GM23338 (cell line): Measurements from ENCODE around the gene IER5L. TPM values are rescaled to one million over a fixed set of nuclear protein-coding genes. Genes with fewer than 3 reads are reported as not detected.
A peak's percentile ranks its signal among the peaks of the same experiment; 100 is the strongest.

Experiments used
- ATAC-seq: fragments of 200-7000 bp; cut with Tn5 transposase; 3 replicates; pipeline ENCODE4 v1.9.1; 2020
- DNase-seq: peaks from one replicate; pipeline ENCODE4 v3.0.0-alpha.2; 2015; ENCODE audit warnings: low spot score
- H2AFZ ChIP-seq: fragments of 200-600 bp; sonication (generic); 2 replicates; pipeline ENCODE4 v1.8.0; 2016; ENCODE audit warnings: antibody characterized with exemption, mild to moderate bottlenecking, moderate library complexity
- H3F3A ChIP-seq: fragments of 200-600 bp; sonication (generic); replicated peaks from 2 replicates; pipeline ENCODE4 v1.8.0; 2017; ENCODE audit warnings: antibody characterized with exemption, mixed run types, low read depth
- H3K27ac ChIP-seq: fragments of 200-600 bp; sonication (generic); 2 replicates; pipeline ENCODE4 v1.6.1; 2016; ENCODE audit warnings: low read depth
- H3K27me3 ChIP-seq: fragments of 200-600 bp; sonication (generic); 2 replicates; pipeline ENCODE4 v1.8.0; 2016; ENCODE audit warnings: mild to moderate bottlenecking, mixed run types, moderate library complexity; ENCODE audit not compliant: insufficient read depth
- H3K36me3 ChIP-seq: fragments of 200-600 bp; sonication (generic); 2 replicates; pipeline ENCODE4 v1.8.0; 2016; ENCODE audit warnings: mild to moderate bottlenecking; ENCODE audit not compliant: insufficient read depth
- H3K4me1 ChIP-seq: fragments of 200-600 bp; sonication (generic); 2 replicates; pipeline ENCODE4 v1.8.0; 2016; ENCODE audit warnings: mild to moderate bottlenecking, moderate library complexity; ENCODE audit not compliant: insufficient read depth
- H3K4me2 ChIP-seq: fragments of 200-600 bp; sonication (generic); 2 replicates; pipeline ENCODE4 v1.7.1; 2017; ENCODE audit warnings: mixed run types
- H3K4me3 ChIP-seq: fragments of 200-600 bp; sonication (generic); 2 replicates; pipeline ENCODE4 v1.6.1; 2016; ENCODE audit warnings: mixed run types
- H3K79me2 ChIP-seq: fragments of 200-600 bp; sonication (generic); replicated peaks from 2 replicates; pipeline ENCODE4 v1.8.0; 2017; ENCODE audit warnings: mild to moderate bottlenecking; ENCODE audit not compliant: insufficient read depth
- H3K9me2 ChIP-seq: fragments of 200-600 bp; sonication (generic); 2 replicates; pipeline ENCODE4 v1.8.0; 2017; ENCODE audit not compliant: insufficient read depth
- H4K20me1 ChIP-seq: fragments of 200-600 bp; sonication (generic); replicated peaks from 2 replicates; pipeline ENCODE4 v1.8.0; 2017; ENCODE audit warnings: mild to moderate bottlenecking; ENCODE audit not compliant: insufficient read depth
- H3K27ac Mint-ChIP-seq: 2 replicates; pipeline ENCODE4 v1.8.0; 2020; ENCODE audit warnings: inconsistent platforms, mild to moderate bottlenecking, moderate library complexity, mixed read lengths
- H3K27me3 Mint-ChIP-seq: 3 replicates; pipeline ENCODE4 v1.8.0; 2022; ENCODE audit warnings: low read depth, mild to moderate bottlenecking, moderate library complexity, mixed read lengths, inconsistent platforms; ENCODE audit not compliant: insufficient read depth, poor library complexity
- H3K36me3 Mint-ChIP-seq: 3 replicates; pipeline ENCODE4 v1.8.0; 2021; ENCODE audit warnings: low read depth, mild to moderate bottlenecking, inconsistent platforms, moderate library complexity, mixed read lengths
- H3K4me1 Mint-ChIP-seq: 3 replicates; pipeline ENCODE4 v1.8.0; 2020; ENCODE audit warnings: mild to moderate bottlenecking, inconsistent platforms, mixed read lengths
- H3K4me3 Mint-ChIP-seq: 3 replicates; pipeline ENCODE4 v1.8.0; 2021; ENCODE audit warnings: moderate library complexity, mild to moderate bottlenecking, inconsistent platforms, mixed read lengths
- H3K9me3 Mint-ChIP-seq: 3 replicates; pipeline ENCODE4 v1.8.0; 2020; ENCODE audit warnings: moderate library complexity, mild to moderate bottlenecking, inconsistent platforms, mixed read lengths
- CREB1 ChIP-seq: fragments of 250-450 bp; sonication (Bioruptor Pico); IDR thresholded peaks from 2 replicates; pipeline ENCODE4 v1.5.0; 2020; ENCODE audit warnings: low read depth, mild to moderate bottlenecking, moderate library complexity
- CTCF ChIP-seq, 2 experiments: fragments of 200-600 bp in 1 of 2; sonication (generic) in 1 of 2; conservative IDR thresholded peaks; 2 replicates each; pipeline versions ENCODE4 v1.5.1 to v1.6.1; 2016 to 2017; ENCODE audit warnings: antibody characterized with exemption in 2 of 2, low read depth in 2 of 2, mild to moderate bottlenecking in 2 of 2, moderate library complexity in 1 of 2
- EZH2 ChIP-seq: fragments of 200-600 bp; sonication (generic); IDR thresholded peaks from one replicate; pipeline ENCODE4 v1.8.0; 2017; ENCODE audit warnings: antibody characterized with exemption, mild to moderate bottlenecking, low read depth; ENCODE audit not compliant: unreplicated experiment
- REST ChIP-seq: IDR thresholded peaks from one replicate; pipeline ENCODE4 v1.6.1; 2018; ENCODE audit warnings: antibody characterized with exemption; ENCODE audit not compliant: unreplicated experiment
- STAT1 ChIP-seq: IDR thresholded peaks from one replicate; pipeline ENCODE4 v1.6.1; 2016; ENCODE audit warnings: antibody characterized with exemption; ENCODE audit not compliant: unreplicated experiment
- ZNF331 ChIP-seq: fragments of 250-450 bp; sonication (Bioruptor Pico); IDR thresholded peaks from 2 replicates; pipeline ENCODE4 v1.5.0; 2020; ENCODE audit warnings: low read depth, mild to moderate bottlenecking, moderate library complexity
- polyA plus RNA-seq: library from polyadenylated mRNA; unstranded; fragments of >200 nt; fragmentation: Nextera tagmentation; extraction: Ambion mirVana; gene quantifications from 2 replicates; pipeline ENCODE4 v1.2.1, GENCODE V29; 2016
- total RNA-seq: library from RNA; depleted of rRNA; stranded (reverse); fragments of >200 nt; shearing (Covaris generic); gene quantifications from 2 replicates; pipeline ENCODE4 v1.2.3, GENCODE V29; 2014

The IER5L gene
- total and polyA plus RNA-seq, 2 experiments from 2014 or later, result 0.19 to 0.90 TPM

- TF ChIP-seq EZH2 (no peak), REST (no peak), STAT1 (no peak), CREB1 (no peak)
Observed at GRCh38 chr9:129175515-129175824, 2.6 kb downstream of the IER5L start (continued).

GRCh38 chr9:129174724-129175514 lies 3.1 kb downstream of the IER5L start:
- Mint-ChIP-seq H3K27ac (no peak overlapping the region), H3K9me3 (no peaks in the 10 kb centered on the region; the same call in 2 of the 3 replicates), H3K4me1 (peaks cover 16% of the 10 kb centered on the region), H3K36me3 (no peaks in the 10 kb centered on the region), H3K4me3 (peak overlapping the region; percentile 75), H3K27me3 (peaks cover 66% of the 10 kb centered on the region)
- H4K20me1 ChIP-seq, result peaks cover 12% of the 10 kb centered on the region; the same call in 1 of the 2 replicates
- peaks cover 6% of the 10 kb centered on the region; the same call in 1 of the 2 replicates for H3K4me1 ChIP-seq
- H2AFZ ChIP-seq, result peak overlapping the region; percentile 84
- peak overlapping the region; percentile 84 for H3K4me3 ChIP-seq
- H3K79me2 ChIP-seq, result no peaks in the 10 kb centered on the region
- H3K27ac ChIP-seq, result no peak overlapping the region
- H3K27me3 ChIP-seq, result peaks cover 93% of the 10 kb centered on the region
- DNase-seq (peak; percentile 72), ATAC-seq (peak; percentile 1; the same call in 2 of the 3 replicates)
- 0 out of 4 replicates have a peak, but pooled peaks of 1 of the 2 experiments have one; percentile 17 for TF ChIP-seq CTCF (conservative IDR thresholded peaks at IDR 0.05; ENCODE audit: low read depth in 2 of 2)
- no peak for TF ChIP-seq STAT1
- peak overlapping the region; percentile 97 for H3K4me2 ChIP-seq
- H3K9me2 ChIP-seq, result no peaks in the 10 kb centered on the region
- no peaks in the 10 kb centered on the region for H3K36me3 ChIP-seq
- H3F3A ChIP-seq, result peaks cover 12% of the 10 kb centered on the region

- Mint-ChIP-seq H3K4me3 (peak overlapping the region; percentile 75), H3K27me3 (peaks cover 59% of the 10 kb centered on the region), H3K36me3 (no peaks in the 10 kb centered on the region), H3K4me1 (peaks cover 11% of the 10 kb centered on the region), H3K27ac (no peak overlapping the region), H3K9me3 (no peaks in the 10 kb centered on the region; the same call in 2 of the 3 replicates)
- H4K20me1 ChIP-seq, result peaks cover 6% of the 10 kb centered on the region; the same call in 1 of the 2 replicates
- peaks cover 85% of the 10 kb centered on the region for H3K27me3 ChIP-seq
- H3F3A ChIP-seq, result peaks cover 6% of the 10 kb centered on the region; the same call in 1 of the 2 replicates
- no peaks in the 10 kb centered on the region for H3K9me2 ChIP-seq
- H3K4me3 ChIP-seq, result peak overlapping the region; percentile 84
- peak overlapping the region; percentile 84 for H2AFZ ChIP-seq
- peak; percentile 10 for ATAC-seq
- peak; percentile 84 for DNase-seq
- peaks cover under 1% of the 10 kb centered on the region; the same call in 1 of the 2 replicates for H3K4me1 ChIP-seq
- H3K4me2 ChIP-seq, result peak overlapping the region; percentile 97
- no peaks in the 10 kb centered on the region for H3K79me2 ChIP-seq
- no peak overlapping the region for H3K27ac ChIP-seq
- H3K36me3 ChIP-seq, result no peaks in the 10 kb centered on the region
- TF ChIP-seq ZNF331 (CRISPR knock-in tag), result no peak
- peak; percentile 81 to 98 for TF ChIP-seq CTCF (conservative IDR thresholded peaks at IDR 0.05; ENCODE audit: low read depth in 2 of 2)
- no peak for TF ChIP-seq REST
Observed at GRCh38 chr9:129174102-129174723, 3.8 kb downstream of the IER5L start.
